ENCODE results near the gene GSTM4. TPM values are rescaled to one million over a fixed set of nuclear protein-coding genes. Genes with fewer than 3 reads are reported as not detected.
"Not testable (repeated sequence)": the region's sequence is repeated elsewhere in the genome, so short reads cannot be mapped to it uniquely, and the experiment has no call there.

The GSTM4 gene
- total RNA-seq, 1 experiment from 2014 or later = 31.2 TPM

- not testable (repeated sequence) for H3K36me3 ChIP-seq (replicated peaks; ENCODE audit: control insufficient read depth, insufficient read depth, low read length); H3K27me3 ChIP-seq (ENCODE audit: control insufficient read depth, insufficient read depth, low read length); H3K4me3 ChIP-seq (ENCODE audit: insufficient read depth, low read depth, low read length); DNase-seq
Observed at GRCh38 chr1:109685399-109685798, 29.5 kb downstream of the GSTM4 start.

GRCh38 chr1:109685890-109686289, 30.0 kb downstream of the GSTM4 start:
- not testable (repeated sequence) for H3K4me3 ChIP-seq (ENCODE audit: insufficient read depth, low read depth, low read length); H3K27me3 ChIP-seq (ENCODE audit: control insufficient read depth, insufficient read depth, low read length); DNase-seq; H3K36me3 ChIP-seq (replicated peaks; ENCODE audit: control insufficient read depth, insufficient read depth, low read length)

DNA sequence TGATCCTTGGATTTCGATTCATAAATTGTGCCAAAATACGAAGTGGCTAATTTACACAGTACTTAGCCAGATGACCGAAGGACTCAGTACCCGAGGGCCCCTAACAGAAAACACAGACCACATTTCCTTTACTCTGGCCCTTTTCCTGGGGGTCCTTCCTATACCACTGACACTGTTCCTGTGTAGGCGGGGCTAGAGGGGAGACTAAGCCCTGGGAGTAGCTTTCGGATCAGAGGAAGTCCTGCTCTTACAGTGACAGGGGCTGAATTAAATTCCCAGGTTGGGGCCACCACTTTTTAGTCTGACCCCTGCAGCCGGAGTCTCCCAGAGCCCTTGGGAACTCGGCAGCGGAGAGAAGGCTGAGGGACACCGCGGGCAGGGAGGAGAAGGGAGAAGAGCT, 31.2 kb downstream of the GSTM4 start:
- H3K4me3 ChIP-seq (ENCODE audit: insufficient read depth, low read depth, low read length); DNase-seq; H3K27me3 ChIP-seq (ENCODE audit: control insufficient read depth, insufficient read depth, low read length); H3K36me3 ChIP-seq (replicated peaks; ENCODE audit: control insufficient read depth, insufficient read depth, low read length): not testable (repeated sequence)

DNA sequence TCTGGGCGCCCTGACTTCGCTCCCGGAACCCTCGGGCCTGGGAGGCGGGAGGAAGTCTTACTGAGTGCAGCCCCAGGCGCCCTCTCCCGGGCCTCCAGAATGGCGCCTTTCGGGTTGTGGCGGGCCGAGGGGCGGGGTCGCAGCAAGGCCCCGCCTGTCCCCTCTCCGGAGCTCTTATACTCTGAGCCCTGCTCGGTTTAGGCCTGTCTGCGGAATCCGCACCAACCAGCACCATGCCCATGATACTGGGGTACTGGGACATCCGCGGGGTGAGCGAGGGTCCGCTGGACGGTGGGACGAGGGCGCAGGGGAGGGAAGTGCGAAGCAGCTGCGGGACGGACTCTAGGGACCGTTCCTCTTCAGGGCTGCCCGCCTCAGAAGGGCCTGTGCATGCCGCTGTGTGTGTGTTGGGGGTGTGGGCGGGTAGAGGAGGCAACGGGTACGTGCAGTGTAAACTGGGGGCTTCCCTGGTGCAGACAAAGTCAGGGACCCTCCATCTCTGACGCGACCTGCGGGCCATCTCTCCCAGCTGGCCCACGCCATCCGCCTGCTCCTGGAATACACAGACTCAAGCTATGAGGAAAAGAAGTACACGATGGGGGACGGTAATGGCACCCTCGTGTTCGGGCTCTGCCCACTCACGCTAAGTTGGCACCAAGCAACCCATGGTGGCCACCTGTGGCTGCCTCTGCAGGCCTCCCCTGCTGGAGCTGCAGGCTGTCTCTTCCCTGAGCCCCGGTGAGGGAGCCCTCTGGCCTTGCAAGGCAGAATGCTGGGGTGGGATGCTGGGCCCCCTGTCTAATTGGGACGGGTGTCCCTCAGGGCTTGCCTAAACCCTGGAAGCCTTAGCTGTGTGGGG, 32.0 kb downstream of the GSTM4 start, which contains the start of gene GSTM1:
Gene GSTM1, plus strand, starts transcription at position 177 of the 859 bp plus-strand sequence. Its CDS starts 57 bp downstream, at position 234.
- H3K36me3 ChIP-seq (replicated peaks; ENCODE audit: control insufficient read depth, insufficient read depth, low read length) = no peaks in the 10 kb centered on the region
- DNase-seq = no peak
- no peak within 1 kb of the TSS for H3K4me3 ChIP-seq (ENCODE audit: insufficient read depth, low read depth, low read length)
- no peaks in the 10 kb centered on the region for H3K27me3 ChIP-seq (ENCODE audit: control insufficient read depth, insufficient read depth, low read length)

DNA sequence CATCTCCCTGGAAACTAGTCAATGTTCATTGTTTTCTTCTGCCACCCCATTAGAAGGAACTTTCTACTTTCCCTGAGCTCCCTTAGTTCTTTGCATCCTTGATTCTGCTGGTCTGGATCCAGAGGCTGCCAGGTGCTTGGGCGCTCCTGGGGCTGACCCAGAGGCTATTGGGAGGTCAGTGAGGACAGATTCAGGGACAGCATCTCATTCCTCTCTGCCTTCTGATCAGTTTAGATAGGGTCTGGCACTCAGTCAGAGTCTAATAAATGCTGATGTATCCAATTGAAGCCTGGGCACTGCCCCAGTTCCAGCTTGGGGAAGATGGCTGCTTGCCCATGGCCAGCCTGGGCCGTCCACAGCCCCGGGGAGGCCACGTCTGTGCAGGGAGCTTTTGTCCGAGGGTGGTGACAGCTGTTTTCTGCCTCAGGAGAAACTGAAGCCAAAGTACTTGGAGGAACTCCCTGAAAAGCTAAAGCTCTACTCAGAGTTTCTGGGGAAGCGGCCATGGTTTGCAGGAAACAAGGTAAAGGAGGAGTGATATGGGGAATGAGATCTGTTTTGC, 34.0 kb downstream of the GSTM4 start:
- DNase-seq = no peak
- no peak overlapping the region for H3K4me3 ChIP-seq (ENCODE audit: insufficient read depth, low read depth, low read length)
- H3K36me3 ChIP-seq (replicated peaks; ENCODE audit: control insufficient read depth, insufficient read depth, low read length) = no peaks in the 10 kb centered on the region
- no peaks in the 10 kb centered on the region for H3K27me3 ChIP-seq (ENCODE audit: control insufficient read depth, insufficient read depth, low read length)

DNA sequence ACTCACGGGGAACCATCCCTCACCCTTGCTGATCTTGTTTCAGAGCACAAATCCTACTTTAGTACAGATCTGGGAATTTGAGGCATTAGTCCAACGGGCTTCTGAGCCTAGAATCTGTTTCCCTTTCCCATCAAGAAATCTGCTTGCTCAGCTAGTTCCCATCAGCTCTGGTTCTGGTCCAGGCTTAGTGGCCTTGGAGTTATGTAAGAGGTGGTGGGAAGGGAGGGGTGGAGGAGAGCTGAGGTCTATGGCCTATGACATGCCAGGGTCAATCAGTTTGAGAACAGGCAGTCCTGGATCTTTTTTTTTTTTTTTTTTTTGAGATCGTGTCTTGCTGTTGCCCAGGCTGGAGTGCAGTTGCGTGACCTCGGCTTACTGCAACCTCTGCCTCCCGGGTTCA, 35.9 kb downstream of the GSTM4 start:
- no peak overlapping the region for H3K4me3 ChIP-seq (ENCODE audit: insufficient read depth, low read depth, low read length)
- DNase-seq = no peak
- no peaks in the 10 kb centered on the region for H3K36me3 ChIP-seq (replicated peaks; ENCODE audit: control insufficient read depth, insufficient read depth, low read length)
- H3K27me3 ChIP-seq (ENCODE audit: control insufficient read depth, insufficient read depth, low read length) = no peaks in the 10 kb centered on the region

- not testable (repeated sequence) for H3K27me3 ChIP-seq (ENCODE audit: control insufficient read depth, insufficient read depth, low read length); H3K36me3 ChIP-seq (replicated peaks; ENCODE audit: control insufficient read depth, insufficient read depth, low read length); DNase-seq; H3K4me3 ChIP-seq (ENCODE audit: insufficient read depth, low read depth, low read length)
Observed at GRCh38 chr1:109694400-109694799, 38.5 kb downstream of the GSTM4 start.

- H3K36me3 ChIP-seq (replicated peaks; ENCODE audit: control insufficient read depth, insufficient read depth, low read length); H3K27me3 ChIP-seq (ENCODE audit: control insufficient read depth, insufficient read depth, low read length); H3K4me3 ChIP-seq (ENCODE audit: insufficient read depth, low read depth, low read length); DNase-seq: not testable (repeated sequence)
Observed at GRCh38 chr1:109695138-109695537, 39.2 kb downstream of the GSTM4 start.

DNA sequence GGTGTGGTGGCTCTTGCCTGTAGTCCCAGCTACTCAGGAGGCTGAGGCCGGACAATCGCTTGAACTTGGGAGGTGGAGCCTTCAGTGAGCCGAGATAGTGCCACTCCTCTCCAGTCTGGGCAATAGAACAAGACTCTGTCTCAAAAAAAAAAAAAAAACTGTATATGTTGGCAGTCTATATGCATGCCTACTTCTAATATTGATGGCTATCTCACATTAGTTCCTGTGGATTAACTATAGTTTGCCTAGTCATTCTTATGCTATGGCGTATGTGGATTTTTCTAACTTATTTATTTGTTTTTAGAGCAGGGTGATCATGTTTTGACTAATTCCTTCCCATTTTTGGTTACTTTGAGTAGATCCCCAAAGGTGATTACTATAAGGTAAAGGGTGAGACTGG, 41.2 kb downstream of the GSTM4 start:
- no peak for DNase-seq
- Histone ChIP-seq H3K4me3 (ENCODE audit: insufficient read depth, low read depth, low read length) (no peak overlapping the region), H3K27me3 (ENCODE audit: control insufficient read depth, insufficient read depth, low read length) (no peaks in the 10 kb centered on the region), H3K36me3 (replicated peaks; ENCODE audit: control insufficient read depth, insufficient read depth, low read length) (no peaks in the 10 kb centered on the region)

DNA sequence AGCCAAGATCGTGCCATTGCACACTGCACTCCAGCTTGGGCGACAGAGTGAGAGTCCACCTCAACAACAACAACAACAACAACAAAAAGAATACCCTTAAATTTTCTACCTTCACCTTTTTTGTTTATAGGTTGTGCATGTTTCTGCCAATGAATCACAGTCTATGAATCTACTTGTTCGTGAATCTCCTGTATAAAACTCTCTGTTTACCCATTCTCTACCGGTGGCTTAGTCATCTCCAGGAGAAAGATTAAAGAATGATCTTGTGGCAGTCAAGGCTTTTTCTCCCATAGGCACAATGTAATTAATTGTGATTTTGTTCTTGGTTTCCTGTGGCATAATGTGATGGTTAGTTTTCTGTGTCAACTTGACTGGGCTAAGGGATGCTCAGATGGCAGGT, 42.0 kb downstream of the GSTM4 start:
- not testable (repeated sequence) for H3K4me3 ChIP-seq (ENCODE audit: insufficient read depth, low read depth, low read length); H3K27me3 ChIP-seq (ENCODE audit: control insufficient read depth, insufficient read depth, low read length); DNase-seq; H3K36me3 ChIP-seq (replicated peaks; ENCODE audit: control insufficient read depth, insufficient read depth, low read length)

DNA sequence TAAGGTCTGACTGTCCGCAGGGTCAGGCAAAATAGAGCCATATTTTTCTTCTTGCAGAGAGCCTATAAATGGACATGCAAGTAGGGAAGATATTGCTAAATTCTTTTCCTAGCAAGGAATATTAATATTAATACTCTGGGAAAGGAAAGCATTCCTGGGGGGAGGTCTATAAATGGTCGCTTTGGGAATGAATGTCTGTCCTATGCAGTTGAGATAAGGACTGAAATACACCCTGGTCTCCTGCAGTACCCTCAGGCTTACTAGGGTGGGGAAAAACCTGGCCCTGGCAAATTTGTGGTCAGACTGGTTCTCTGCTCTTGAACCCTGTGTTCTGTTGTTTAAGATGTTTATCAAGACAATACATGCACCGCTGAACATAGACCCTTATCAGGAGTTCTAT, 47.0 kb downstream of the GSTM4 start:
- not testable (repeated sequence) for H3K36me3 ChIP-seq (replicated peaks; ENCODE audit: control insufficient read depth, insufficient read depth, low read length); H3K27me3 ChIP-seq (ENCODE audit: control insufficient read depth, insufficient read depth, low read length); DNase-seq; H3K4me3 ChIP-seq (ENCODE audit: insufficient read depth, low read depth, low read length)

GRCh38 chr1:109704173-109704572, 48.3 kb downstream of the GSTM4 start:
- peak; percentile 54 for DNase-seq
- H3K27me3 ChIP-seq (ENCODE audit: control insufficient read depth, insufficient read depth, low read length) = no peaks in the 10 kb centered on the region
- H3K36me3 ChIP-seq (replicated peaks; ENCODE audit: control insufficient read depth, insufficient read depth, low read length) = no peaks in the 10 kb centered on the region
- H3K4me3 ChIP-seq (ENCODE audit: insufficient read depth, low read depth, low read length) = no peak overlapping the region

DNA sequence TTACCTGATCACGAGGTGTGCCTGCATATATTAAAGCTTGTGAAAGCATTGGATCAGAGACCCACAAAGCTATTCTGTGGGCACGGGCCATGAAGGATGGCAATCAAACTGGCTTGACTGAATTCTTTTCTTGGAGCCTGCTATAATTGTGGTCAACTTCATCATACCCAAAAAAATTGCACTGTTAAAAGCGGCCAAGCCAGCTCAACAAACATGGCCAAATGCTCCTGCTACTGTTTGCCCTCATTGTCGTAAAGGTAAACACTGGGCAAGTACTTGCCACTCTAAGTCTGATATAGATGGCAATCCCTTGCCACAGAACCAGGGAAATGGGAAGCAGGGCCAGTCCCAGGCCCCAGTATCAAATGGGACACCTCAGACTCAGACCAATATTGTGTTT, 49.5 kb downstream of the GSTM4 start:
- peak; percentile 0 for DNase-seq
- H3K27me3 ChIP-seq (ENCODE audit: control insufficient read depth, insufficient read depth, low read length) = no peaks in the 10 kb centered on the region
- no peaks in the 10 kb centered on the region for H3K36me3 ChIP-seq (replicated peaks; ENCODE audit: control insufficient read depth, insufficient read depth, low read length)
- H3K4me3 ChIP-seq (ENCODE audit: insufficient read depth, low read depth, low read length) = no peak overlapping the region

- not testable (repeated sequence) for H3K4me3 ChIP-seq (ENCODE audit: insufficient read depth, low read depth, low read length); H3K27me3 ChIP-seq (ENCODE audit: control insufficient read depth, insufficient read depth, low read length); H3K36me3 ChIP-seq (replicated peaks; ENCODE audit: control insufficient read depth, insufficient read depth, low read length); DNase-seq
Observed at GRCh38 chr1:109708949-109709348, 53.0 kb downstream of the GSTM4 start.

GRCh38 chr1:109709822-109710221, 53.9 kb downstream of the GSTM4 start:
- H3K27me3 ChIP-seq (ENCODE audit: control insufficient read depth, insufficient read depth, low read length); DNase-seq; H3K4me3 ChIP-seq (ENCODE audit: insufficient read depth, low read depth, low read length); H3K36me3 ChIP-seq (replicated peaks; ENCODE audit: control insufficient read depth, insufficient read depth, low read length): not testable (repeated sequence)
